Astrocyte (in vitro differentiated cells and primary cell): ENCODE results near the gene GAB1.

Source experiments
- EZH2 ChIP-seq: IDR thresholded peaks from 2 replicates; pipeline ENCODE4 v1.6.1; 2012; ENCODE audit warnings: mild to moderate bottlenecking, low read length, inconsistent platforms; ENCODE audit not compliant: insufficient read depth
- TF ChIP-seq, protein P1 (sequence below): IDR thresholded peaks from 2 replicates; pipeline ENCODE4 v1.5.1; 2011; ENCODE audit warnings: low read depth, mild to moderate bottlenecking, inconsistent platforms, low read length, moderate library complexity; ENCODE audit not compliant: insufficient read depth

DNA sequence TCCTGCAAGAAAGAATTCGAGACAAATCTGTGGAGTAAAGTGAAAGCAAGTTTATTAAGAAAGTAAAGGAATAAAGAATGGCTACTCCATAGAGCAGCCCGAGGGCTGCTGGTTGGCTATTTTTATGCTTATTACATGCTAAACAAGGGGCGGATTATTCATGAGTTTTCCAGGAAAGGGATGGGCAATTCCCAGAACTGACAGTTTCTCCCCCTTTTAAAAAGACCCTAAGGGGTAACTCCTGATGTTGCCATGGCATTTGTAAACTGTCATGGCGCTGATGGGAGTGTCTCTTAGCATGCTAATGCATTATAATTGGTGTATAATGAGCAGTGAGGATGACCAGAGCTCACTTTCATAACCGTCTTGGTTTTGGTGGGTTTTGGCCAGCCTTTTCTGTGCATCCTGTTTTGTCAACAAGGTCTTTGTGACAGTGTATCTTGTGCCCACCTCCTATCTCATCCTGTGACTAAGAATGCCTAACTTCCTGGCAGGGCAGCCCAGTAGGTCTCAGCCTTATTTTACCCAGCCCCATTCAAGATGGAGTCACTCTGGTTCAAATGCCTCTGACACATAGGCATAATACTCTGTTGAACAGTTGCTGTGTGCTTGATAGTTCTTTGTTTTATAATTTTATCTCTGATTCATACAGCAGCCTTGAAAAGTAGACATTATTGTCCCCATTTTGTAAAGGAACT lies 25.8 kb downstream of the GAB1 start:
- TF ChIP-seq, protein P1, sequence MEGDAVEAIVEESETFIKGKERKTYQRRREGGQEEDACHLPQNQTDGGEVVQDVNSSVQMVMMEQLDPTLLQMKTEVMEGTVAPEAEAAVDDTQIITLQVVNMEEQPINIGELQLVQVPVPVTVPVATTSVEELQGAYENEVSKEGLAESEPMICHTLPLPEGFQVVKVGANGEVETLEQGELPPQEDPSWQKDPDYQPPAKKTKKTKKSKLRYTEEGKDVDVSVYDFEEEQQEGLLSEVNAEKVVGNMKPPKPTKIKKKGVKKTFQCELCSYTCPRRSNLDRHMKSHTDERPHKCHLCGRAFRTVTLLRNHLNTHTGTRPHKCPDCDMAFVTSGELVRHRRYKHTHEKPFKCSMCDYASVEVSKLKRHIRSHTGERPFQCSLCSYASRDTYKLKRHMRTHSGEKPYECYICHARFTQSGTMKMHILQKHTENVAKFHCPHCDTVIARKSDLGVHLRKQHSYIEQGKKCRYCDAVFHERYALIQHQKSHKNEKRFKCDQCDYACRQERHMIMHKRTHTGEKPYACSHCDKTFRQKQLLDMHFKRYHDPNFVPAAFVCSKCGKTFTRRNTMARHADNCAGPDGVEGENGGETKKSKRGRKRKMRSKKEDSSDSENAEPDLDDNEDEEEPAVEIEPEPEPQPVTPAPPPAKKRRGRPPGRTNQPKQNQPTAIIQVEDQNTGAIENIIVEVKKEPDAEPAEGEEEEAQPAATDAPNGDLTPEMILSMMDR, result no peak
- no peak for TF ChIP-seq EZH2
